ENCODE data around the gene RARB. TPM values are rescaled to one million over a fixed set of nuclear protein-coding genes. Genes with fewer than 3 reads are reported as not detected.

RARB gene
- polyA plus RNA-seq, 1 donor from 2014 or later, result 13.2 TPM

DNA sequence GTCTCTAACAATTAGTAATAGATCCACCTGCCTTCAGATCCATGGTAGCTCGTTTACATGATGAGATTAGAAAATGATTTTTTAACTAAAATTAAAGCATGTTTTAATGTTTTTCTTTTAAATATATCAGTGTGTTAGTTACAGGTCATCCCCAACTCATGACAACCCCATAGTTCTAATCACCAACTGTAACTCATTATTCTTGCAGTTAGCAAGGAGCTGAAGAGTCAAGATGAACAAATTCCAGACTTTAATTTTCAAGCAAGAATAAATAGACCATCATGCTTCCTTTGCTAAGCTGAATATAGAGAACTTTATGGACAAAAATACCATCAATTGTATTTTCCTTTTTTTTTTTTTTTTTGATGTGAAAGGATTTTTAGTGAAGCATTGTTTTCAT, 135.5 kb downstream of the RARB start:
- H3K27me3 ChIP-seq (ENCODE audit: insufficient read depth, low read depth, low read length), result no peaks in the 10 kb centered on the region
- H3K9me3 ChIP-seq (ENCODE audit: low read length), result no peaks in the 10 kb centered on the region
- H3K9ac ChIP-seq (ENCODE audit: low read length), result no peak overlapping the region
- H3K9me2 ChIP-seq (ENCODE audit: insufficient read depth, low read length), result no peaks in the 10 kb centered on the region
- no peak overlapping the region for H3K27ac ChIP-seq (ENCODE audit: low read length)
- no peaks in the 10 kb centered on the region for H3K79me2 ChIP-seq (replicated peaks; ENCODE audit: insufficient read depth, low read length)
- no peak overlapping the region for H2AFZ ChIP-seq (ENCODE audit: low read depth, low read length)
- no peak for TF ChIP-seq CTCF (IDR thresholded peaks at IDR 0.05; ENCODE audit: poor library complexity, severe bottlenecking)
- TF ChIP-seq TAF1 (IDR thresholded peaks at IDR 0.05; ENCODE audit: low read depth), result no peak
- no peak for TF ChIP-seq SMC3 (conservative IDR thresholded peaks at IDR 0.05; ENCODE audit: poor library complexity)
- no peak for TF ChIP-seq EP300 (conservative IDR thresholded peaks at IDR 0.05; ENCODE audit: poor library complexity, severe bottlenecking)
- TF ChIP-seq POLR2AphosphoS5 (IDR thresholded peaks at IDR 0.05), result no peak
- TF ChIP-seq EZH2 (IDR thresholded peaks at IDR 0.05; ENCODE audit: borderline replicate concordance, insufficient read depth, low read length, poor library complexity, severe bottlenecking), result no peak
- TF ChIP-seq MXI1 (conservative IDR thresholded peaks at IDR 0.05; ENCODE audit: poor library complexity, severe bottlenecking), result no peak
- no peak for TF ChIP-seq RAD21 (conservative IDR thresholded peaks at IDR 0.05)
- TF ChIP-seq REST (IDR thresholded peaks at IDR 0.05; ENCODE audit: borderline replicate concordance), result no peak
- H3K4me3 ChIP-seq (ENCODE audit: low read length), result no peak overlapping the region
- H4K20me1 ChIP-seq (ENCODE audit: insufficient read depth), result no peaks in the 10 kb centered on the region
- H3K36me3 ChIP-seq (ENCODE audit: insufficient read depth, low read length), result no peaks in the 10 kb centered on the region
- H3F3A ChIP-seq (ENCODE audit: insufficient read depth, low read length, poor library complexity, severe bottlenecking), result no peaks in the 10 kb centered on the region
- no peak overlapping the region for H3K4me2 ChIP-seq (ENCODE audit: low read length)

DNA sequence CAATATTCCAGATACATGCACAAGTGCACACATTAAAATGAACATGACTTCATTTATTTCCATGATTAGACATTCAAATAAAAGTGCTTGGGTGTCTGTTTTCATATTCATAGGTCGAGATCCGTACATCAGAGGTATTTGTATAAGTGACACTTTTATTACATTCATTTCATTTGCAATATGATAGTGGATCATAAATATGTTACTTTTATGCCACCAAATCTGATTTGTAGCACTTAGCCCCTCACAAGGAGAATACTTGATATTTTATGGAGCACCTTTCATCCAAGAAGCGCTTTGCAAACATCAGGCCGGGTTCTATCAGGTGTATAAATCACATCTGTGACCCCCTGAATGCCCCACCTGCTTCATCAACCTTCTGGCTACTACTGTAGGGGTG, 136.0 kb downstream of the RARB start:
- H3K4me3 ChIP-seq (ENCODE audit: low read length), result no peak overlapping the region
- H3K9me3 ChIP-seq (ENCODE audit: low read length), result no peaks in the 10 kb centered on the region
- H3K9me2 ChIP-seq (ENCODE audit: insufficient read depth, low read length), result no peaks in the 10 kb centered on the region
- no peaks in the 10 kb centered on the region for H4K20me1 ChIP-seq (ENCODE audit: insufficient read depth)
- no peaks in the 10 kb centered on the region for H3F3A ChIP-seq (ENCODE audit: insufficient read depth, low read length, poor library complexity, severe bottlenecking)
- no peaks in the 10 kb centered on the region for H3K27me3 ChIP-seq (ENCODE audit: insufficient read depth, low read depth, low read length)
- TF ChIP-seq EZH2 (IDR thresholded peaks at IDR 0.05; ENCODE audit: borderline replicate concordance, insufficient read depth, low read length, poor library complexity, severe bottlenecking), result no peak
- TF ChIP-seq POLR2AphosphoS5 (IDR thresholded peaks at IDR 0.05), result no peak
- no peak for TF ChIP-seq MXI1 (conservative IDR thresholded peaks at IDR 0.05; ENCODE audit: poor library complexity, severe bottlenecking)
- no peak for TF ChIP-seq EP300 (conservative IDR thresholded peaks at IDR 0.05; ENCODE audit: poor library complexity, severe bottlenecking)
- no peak for TF ChIP-seq REST (IDR thresholded peaks at IDR 0.05; ENCODE audit: borderline replicate concordance)
- no peaks in the 10 kb centered on the region for H3K79me2 ChIP-seq (replicated peaks; ENCODE audit: insufficient read depth, low read length)
- H3K27ac ChIP-seq (ENCODE audit: low read length), result no peak overlapping the region
- H3K4me2 ChIP-seq (ENCODE audit: low read length), result no peak overlapping the region
- no peak overlapping the region for H2AFZ ChIP-seq (ENCODE audit: low read depth, low read length)
- H3K36me3 ChIP-seq (ENCODE audit: insufficient read depth, low read length), result no peaks in the 10 kb centered on the region
- H3K9ac ChIP-seq (ENCODE audit: low read length), result no peak overlapping the region

Data from neural cell (in vitro differentiated cells).